ENCODE data around the gene EVPL. TPM values are rescaled to one million over a fixed set of nuclear protein-coding genes. Genes with fewer than 3 reads are reported as not detected.

Gene EVPL
- under 1 TPM in 1 of 2 donors, not detected in 1; under 0.01 TPM for total RNA-seq

DNA sequence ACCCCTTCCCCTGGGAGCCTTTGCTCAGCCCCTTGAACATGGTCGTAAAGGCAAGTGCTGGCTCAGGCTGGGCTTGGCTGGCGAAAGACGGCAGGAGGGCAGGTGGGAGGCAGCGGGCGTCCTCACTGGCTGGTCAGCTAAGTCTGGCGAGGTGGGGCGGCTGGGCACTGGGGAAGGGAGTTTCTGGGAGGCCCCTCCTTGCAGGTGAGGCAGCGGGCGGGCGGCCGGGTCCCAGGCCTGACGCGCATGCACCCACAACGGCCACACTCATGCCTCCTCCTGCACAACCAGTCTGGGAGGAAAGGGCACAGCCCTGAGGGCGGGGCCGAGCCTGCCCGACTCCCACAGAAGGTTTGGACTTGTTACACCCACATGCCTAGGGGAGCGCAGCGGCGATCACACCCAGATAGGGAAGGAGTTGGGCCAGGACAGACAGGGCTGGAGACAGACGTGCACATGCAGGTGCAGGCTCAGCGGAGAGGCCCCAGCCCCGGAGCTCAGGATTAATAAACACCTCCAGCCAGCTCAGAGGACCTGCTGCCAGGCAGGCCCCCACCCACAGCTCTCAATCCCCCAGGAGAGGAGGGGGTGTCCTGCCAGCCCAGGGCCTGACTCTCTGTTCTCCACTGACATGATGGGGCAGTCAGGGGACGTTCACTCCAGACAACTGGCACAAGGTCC is at the start of gene EVPL:
EVPL (minus strand) TSS at position 148 of the 681 bp plus-strand sequence; CDS start at position 40, 108 bp downstream.

DNA sequence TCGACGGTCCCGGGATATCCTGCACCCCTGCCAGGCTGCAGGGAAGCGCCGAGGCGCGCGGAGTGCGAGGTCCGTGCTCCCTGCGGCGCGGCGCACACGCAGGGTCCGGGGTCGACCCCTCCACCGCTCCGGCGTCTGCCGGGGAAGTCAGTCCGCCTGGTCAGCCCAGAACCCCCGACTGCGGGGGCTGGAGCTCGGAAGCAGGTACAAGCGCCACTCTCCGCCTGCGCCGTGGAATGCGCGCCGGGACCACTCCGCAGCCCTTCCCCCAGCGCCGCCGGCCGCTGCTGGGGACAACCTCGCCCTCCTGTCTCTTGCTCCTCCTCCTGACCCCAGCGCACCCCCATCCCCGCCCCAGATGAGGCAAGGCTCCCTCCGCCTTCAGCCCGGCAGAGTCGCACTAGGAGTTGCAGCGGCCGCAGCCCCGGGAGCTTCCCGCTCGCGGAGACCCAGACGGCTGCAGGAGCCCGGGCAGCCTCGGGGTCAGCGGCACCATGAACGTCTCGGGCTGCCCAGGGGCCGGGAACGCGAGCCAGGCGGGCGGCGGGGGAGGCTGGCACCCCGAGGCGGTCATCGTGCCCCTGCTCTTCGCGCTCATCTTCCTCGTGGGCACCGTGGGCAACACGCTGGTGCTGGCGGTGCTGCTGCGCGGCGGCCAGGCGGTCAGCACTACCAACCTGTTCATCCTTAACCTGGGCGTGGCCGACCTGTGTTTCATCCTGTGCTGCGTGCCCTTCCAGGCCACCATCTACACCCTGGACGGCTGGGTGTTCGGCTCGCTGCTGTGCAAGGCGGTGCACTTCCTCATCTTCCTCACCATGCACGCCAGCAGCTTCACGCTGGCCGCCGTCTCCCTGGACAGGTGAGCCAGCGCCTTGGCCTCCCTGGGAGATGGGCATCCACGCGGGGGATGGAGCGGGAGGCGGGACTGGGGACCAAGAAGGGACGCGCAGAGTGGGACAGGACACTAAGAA is 47.6 kb upstream of the EVPL start, which contains the start of gene GALR2:
GALR2 (plus strand) TSS at position 392 of the 974 bp plus-strand sequence; CDS start at position 495, 103 bp downstream.

DNA sequence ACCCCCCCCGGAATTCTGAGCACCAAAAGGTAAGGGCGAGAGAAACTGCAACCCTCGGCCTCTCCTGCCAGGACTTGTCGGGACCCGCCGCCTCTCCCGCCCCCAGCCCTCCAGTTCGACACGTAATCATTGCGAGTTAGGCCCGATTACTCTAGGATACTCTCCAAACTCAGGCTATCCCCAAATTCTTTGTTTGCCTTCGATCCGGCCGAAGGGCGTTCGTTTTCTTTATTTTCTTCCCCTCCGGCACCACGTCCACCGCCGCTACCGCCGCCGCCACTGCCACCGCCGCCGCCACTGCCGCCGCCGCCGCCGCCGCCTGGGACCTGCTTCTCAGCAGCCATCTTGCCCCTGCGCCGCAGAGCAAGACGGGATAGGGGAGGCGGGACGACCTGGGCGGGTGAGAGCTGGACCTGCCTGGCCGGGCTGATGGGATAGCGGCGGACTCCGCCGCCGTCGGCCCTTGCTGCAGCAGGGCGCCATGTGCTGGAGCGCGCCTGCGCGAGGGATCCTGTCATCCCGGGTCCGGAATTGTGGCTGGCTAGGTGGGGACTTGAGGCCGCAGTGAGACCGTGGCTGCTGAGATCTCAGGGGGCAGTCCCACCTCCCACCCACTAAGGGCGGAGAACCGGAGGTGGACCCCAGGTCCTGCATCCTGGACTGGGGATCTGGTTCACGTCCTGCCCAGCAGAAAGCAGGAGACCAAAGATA is 45.2 kb upstream of the EVPL start, which contains the start of gene SRP68:
SRP68 (minus strand) TSS at position 370 of the 711 bp plus-strand sequence; CDS start at position 344, 26 bp downstream.

DNA sequence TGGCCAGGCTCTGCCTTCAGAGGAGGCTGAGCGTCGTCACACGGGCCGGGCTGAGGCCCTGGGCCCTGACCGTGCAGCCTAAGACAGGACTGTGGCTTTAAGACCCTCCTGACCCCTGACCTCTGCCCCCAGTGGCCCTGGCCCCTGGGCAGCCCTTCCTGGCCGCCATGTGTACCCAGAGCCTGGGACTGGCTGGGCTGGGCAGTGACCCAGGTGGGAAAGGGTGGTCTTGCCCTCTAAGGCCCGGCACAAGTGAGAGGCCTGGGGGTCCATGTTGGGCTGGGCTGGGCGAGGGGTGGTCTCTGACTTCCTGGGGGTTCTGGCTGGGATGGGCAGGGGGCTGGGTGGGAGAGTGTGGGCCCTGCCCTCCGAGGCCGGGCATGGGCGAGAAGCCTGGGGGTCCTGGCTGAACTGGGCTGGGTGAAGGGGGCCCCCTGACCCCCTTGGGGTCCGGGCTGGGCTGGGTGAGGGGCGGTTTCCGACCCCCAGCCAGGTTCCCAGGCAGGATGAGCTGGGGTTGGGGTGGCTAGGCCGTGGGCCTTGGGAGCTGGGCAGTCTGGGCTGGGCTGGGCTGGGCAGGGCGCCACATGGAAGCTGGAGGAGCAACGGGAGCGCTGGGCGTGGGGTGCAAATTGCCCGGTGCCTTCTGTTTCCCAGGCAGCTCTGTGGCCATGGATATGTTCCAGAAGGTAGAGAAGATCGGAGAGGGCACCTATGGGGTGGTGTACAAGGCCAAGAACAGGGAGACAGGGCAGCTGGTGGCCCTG is 26.2 kb downstream of the EVPL start, which contains the start of gene CDK3:
CDK3 (plus strand) TSS at position 101 of the 767 bp plus-strand sequence; CDS start at position 672, 571 bp downstream.

DNA sequence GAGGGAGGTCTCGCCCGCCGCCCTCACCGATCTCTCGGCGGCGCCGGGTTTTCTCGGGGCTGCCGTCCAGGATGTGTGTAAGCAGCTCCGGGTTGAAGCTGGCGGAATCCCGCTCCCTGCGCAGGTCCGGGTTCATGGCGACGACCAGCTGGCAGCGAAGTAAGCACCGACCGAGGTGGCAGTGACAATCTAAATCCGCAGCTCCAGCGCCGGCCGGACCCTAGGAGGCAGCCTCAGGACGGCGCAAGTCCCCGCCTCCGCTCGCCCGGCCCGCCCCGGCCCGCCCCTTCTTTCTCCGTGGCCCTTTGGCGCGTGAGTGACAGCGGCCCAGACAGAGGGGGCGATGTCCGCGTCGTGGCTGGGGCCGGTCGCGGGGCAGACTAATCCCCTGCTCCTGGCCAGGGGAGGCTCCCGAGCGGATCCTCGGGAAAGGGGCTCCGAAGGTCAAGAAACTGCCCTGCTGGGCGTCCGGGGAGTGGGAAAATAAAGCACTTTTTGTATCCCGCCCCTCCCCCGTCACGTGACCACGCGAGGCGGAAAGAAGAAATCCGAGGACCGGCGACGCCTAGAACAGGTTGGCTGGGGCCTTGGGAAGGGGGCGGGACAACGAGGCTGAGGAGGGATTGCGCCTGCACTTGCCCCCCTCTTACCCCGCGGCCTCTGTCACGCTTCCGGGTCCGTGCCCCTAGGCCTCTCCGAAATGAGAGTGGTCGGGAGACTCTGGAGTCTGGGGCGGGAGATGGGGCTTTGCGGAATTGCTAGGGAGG is 48.0 kb downstream of the EVPL start, which contains the start of the genes ACOX1 and TEN1:
ACOX1 (minus strand) TSS at position 229 of the 767 bp plus-strand sequence; CDS start at position 136, 93 bp downstream.
TEN1 (plus strand) TSS at position 303 of the 767 bp plus-strand sequence. CDS start 6,953 bp downstream, outside the sequence.

Other genes with a start within 250 kb of the EVPL start
- 10 to 100 TPM; 27.9 to 31.6 TPM for gene UNK, start 242.5 kb downstream of the EVPL start, total RNA-seq
- gene UNC13D, start 182.9 kb downstream of the EVPL start, total RNA-seq: 1 to 10 TPM in 1 of 2 donors, under 1 TPM in 1; 1.00 to 1.4 TPM
- gene WBP2, start 172.0 kb downstream of the EVPL start, total RNA-seq: 10 to 100 TPM; 53.0 to 54.9 TPM
- gene TRIM47, start 148.7 kb downstream of the EVPL start, total RNA-seq: 10 to 100 TPM; 26.3 to 38.5 TPM
- gene TRIM65, start 130.4 kb downstream of the EVPL start, total RNA-seq: 10 to 100 TPM; 17.9 to 18.6 TPM
- 10 to 100 TPM; 42.7 to 66.3 TPM for gene MRPL38, start 122.4 kb downstream of the EVPL start, total RNA-seq
- 10 to 100 TPM; 12.0 to 12.7 TPM for gene FBF1, start 86.3 kb downstream of the EVPL start, total RNA-seq
- gene ACOX1, start 48.1 kb downstream of the EVPL start, total RNA-seq: 10 to 100 TPM; 44.0 to 55.3 TPM
- gene TEN1, start 48.1 kb downstream of the EVPL start, total RNA-seq: 10 to 100 TPM; 13.3 to 16.9 TPM
- gene CDK3, start 26.5 kb downstream of the EVPL start, total RNA-seq: 1 to 10 TPM in 1 of 2 donors, not detected in 1; 1.4 TPM
- 10 to 100 TPM; 18.6 to 27.3 TPM for gene SRP68, start 45.2 kb upstream of the EVPL start, total RNA-seq
- not detected for gene GALR2, start 47.5 kb upstream of the EVPL start, total RNA-seq
- not detected for gene ZACN, start 51.9 kb upstream of the EVPL start, total RNA-seq
- gene EXOC7, start 76.5 kb upstream of the EVPL start, total RNA-seq: 10 to 100 TPM; 76.9 to 93.9 TPM
- gene FOXJ1, start 113.9 kb upstream of the EVPL start, total RNA-seq: not detected
- gene RNF157, start 213.2 kb upstream of the EVPL start, total RNA-seq: 10 to 100 TPM in 1 of 2 donors, 1 to 10 TPM in 1; 9.0 to 21.7 TPM
- gene UBALD2, start 238.0 kb upstream of the EVPL start, total RNA-seq: 10 to 100 TPM in 1 of 2 donors, 1 to 10 TPM in 1; 5.9 to 15.3 TPM

Data from melanocyte of skin (primary cell).